GM23338 (cell line): ENCODE measurements around the gene NLRC4. TPM values are rescaled to one million over a fixed set of nuclear protein-coding genes. Genes with fewer than 3 reads are reported as not detected.

ENCODE experiments used
- ATAC-seq: fragments of 200-7000 bp; cut with Tn5 transposase; 3 replicates; pipeline ENCODE4 v1.9.1; 2020
- DNase-seq: peaks from one replicate; pipeline ENCODE4 v3.0.0-alpha.2; 2015; ENCODE audit warnings: low spot score
- H2AFZ ChIP-seq: fragments of 200-600 bp; sonication (generic); 2 replicates; pipeline ENCODE4 v1.8.0; 2016; ENCODE audit warnings: antibody characterized with exemption, mild to moderate bottlenecking, moderate library complexity
- H3F3A ChIP-seq: fragments of 200-600 bp; sonication (generic); replicated peaks from 2 replicates; pipeline ENCODE4 v1.8.0; 2017; ENCODE audit warnings: antibody characterized with exemption, mixed run types, low read depth
- H3K27ac ChIP-seq: fragments of 200-600 bp; sonication (generic); 2 replicates; pipeline ENCODE4 v1.6.1; 2016; ENCODE audit warnings: low read depth
- H3K27me3 ChIP-seq: fragments of 200-600 bp; sonication (generic); 2 replicates; pipeline ENCODE4 v1.8.0; 2016; ENCODE audit warnings: mild to moderate bottlenecking, mixed run types, moderate library complexity; ENCODE audit not compliant: insufficient read depth
- H3K36me3 ChIP-seq: fragments of 200-600 bp; sonication (generic); 2 replicates; pipeline ENCODE4 v1.8.0; 2016; ENCODE audit warnings: mild to moderate bottlenecking; ENCODE audit not compliant: insufficient read depth
- H3K4me1 ChIP-seq: fragments of 200-600 bp; sonication (generic); 2 replicates; pipeline ENCODE4 v1.8.0; 2016; ENCODE audit warnings: mild to moderate bottlenecking, moderate library complexity; ENCODE audit not compliant: insufficient read depth
- H3K4me2 ChIP-seq: fragments of 200-600 bp; sonication (generic); 2 replicates; pipeline ENCODE4 v1.7.1; 2017; ENCODE audit warnings: mixed run types
- H3K4me3 ChIP-seq: fragments of 200-600 bp; sonication (generic); 2 replicates; pipeline ENCODE4 v1.6.1; 2016; ENCODE audit warnings: mixed run types
- H3K79me2 ChIP-seq: fragments of 200-600 bp; sonication (generic); replicated peaks from 2 replicates; pipeline ENCODE4 v1.8.0; 2017; ENCODE audit warnings: mild to moderate bottlenecking; ENCODE audit not compliant: insufficient read depth
- H3K9me2 ChIP-seq: fragments of 200-600 bp; sonication (generic); 2 replicates; pipeline ENCODE4 v1.8.0; 2017; ENCODE audit not compliant: insufficient read depth
- H4K20me1 ChIP-seq: fragments of 200-600 bp; sonication (generic); replicated peaks from 2 replicates; pipeline ENCODE4 v1.8.0; 2017; ENCODE audit warnings: mild to moderate bottlenecking; ENCODE audit not compliant: insufficient read depth
- H3K27ac Mint-ChIP-seq: 2 replicates; pipeline ENCODE4 v1.8.0; 2020; ENCODE audit warnings: inconsistent platforms, mild to moderate bottlenecking, moderate library complexity, mixed read lengths
- H3K27me3 Mint-ChIP-seq: 3 replicates; pipeline ENCODE4 v1.8.0; 2022; ENCODE audit warnings: low read depth, mild to moderate bottlenecking, moderate library complexity, mixed read lengths, inconsistent platforms; ENCODE audit not compliant: insufficient read depth, poor library complexity
- H3K36me3 Mint-ChIP-seq: 3 replicates; pipeline ENCODE4 v1.8.0; 2021; ENCODE audit warnings: low read depth, mild to moderate bottlenecking, inconsistent platforms, moderate library complexity, mixed read lengths
- H3K4me1 Mint-ChIP-seq: 3 replicates; pipeline ENCODE4 v1.8.0; 2020; ENCODE audit warnings: mild to moderate bottlenecking, inconsistent platforms, mixed read lengths
- H3K4me3 Mint-ChIP-seq: 3 replicates; pipeline ENCODE4 v1.8.0; 2021; ENCODE audit warnings: moderate library complexity, mild to moderate bottlenecking, inconsistent platforms, mixed read lengths
- H3K9me3 Mint-ChIP-seq: 3 replicates; pipeline ENCODE4 v1.8.0; 2020; ENCODE audit warnings: moderate library complexity, mild to moderate bottlenecking, inconsistent platforms, mixed read lengths
- CTCF ChIP-seq, 2 experiments: fragments of 200-600 bp in 1 of 2; sonication (generic) in 1 of 2; conservative IDR thresholded peaks; 2 replicates each; pipeline versions ENCODE4 v1.5.1 to v1.6.1; 2016 to 2017; ENCODE audit warnings: antibody characterized with exemption in 2 of 2, low read depth in 2 of 2, mild to moderate bottlenecking in 2 of 2, moderate library complexity in 1 of 2
- EZH2 ChIP-seq: fragments of 200-600 bp; sonication (generic); IDR thresholded peaks from one replicate; pipeline ENCODE4 v1.8.0; 2017; ENCODE audit warnings: antibody characterized with exemption, mild to moderate bottlenecking, low read depth; ENCODE audit not compliant: unreplicated experiment
- EZH2phosphoT487 ChIP-seq: fragments of 200-600 bp; sonication (generic); IDR thresholded peaks from one replicate; pipeline ENCODE4 v1.8.1; 2018; ENCODE audit warnings: antibody characterized with exemption; ENCODE audit not compliant: unreplicated experiment
- JUNB ChIP-seq: IDR thresholded peaks from one replicate; pipeline ENCODE4 v1.6.1; 2016; ENCODE audit warnings: antibody characterized with exemption; ENCODE audit not compliant: unreplicated experiment
- NANOG ChIP-seq: IDR thresholded peaks from 2 replicates; pipeline ENCODE4 v1.6.1; 2016; ENCODE audit warnings: antibody characterized with exemption, borderline replicate concordance
- REST ChIP-seq: IDR thresholded peaks from one replicate; pipeline ENCODE4 v1.6.1; 2018; ENCODE audit warnings: antibody characterized with exemption; ENCODE audit not compliant: unreplicated experiment
- STAT1 ChIP-seq: IDR thresholded peaks from one replicate; pipeline ENCODE4 v1.6.1; 2016; ENCODE audit warnings: antibody characterized with exemption; ENCODE audit not compliant: unreplicated experiment
- ZNF331 ChIP-seq: fragments of 250-450 bp; sonication (Bioruptor Pico); IDR thresholded peaks from 2 replicates; pipeline ENCODE4 v1.5.0; 2020; ENCODE audit warnings: low read depth, mild to moderate bottlenecking, moderate library complexity
- ZNF462 ChIP-seq: fragments of 250-450 bp; sonication (Bioruptor Pico); IDR thresholded peaks from 2 replicates; pipeline ENCODE4 v1.5.0; 2020; ENCODE audit warnings: mild to moderate bottlenecking, moderate library complexity
- polyA plus RNA-seq: library from polyadenylated mRNA; unstranded; fragments of >200 nt; fragmentation: Nextera tagmentation; extraction: Ambion mirVana; gene quantifications from 2 replicates; pipeline ENCODE4 v1.2.1, GENCODE V29; 2016
- total RNA-seq: library from RNA; depleted of rRNA; stranded (reverse); fragments of >200 nt; shearing (Covaris generic); gene quantifications from 2 replicates; pipeline ENCODE4 v1.2.3, GENCODE V29; 2014

The NLRC4 gene
- total and polyA plus RNA-seq, 2 experiments from 2014 or later: 0.50 TPM; not detected in 1

- H3K79me2 ChIP-seq: peaks cover 18% of the 10 kb centered on the region; the same call in 1 of the 2 replicates
- H2AFZ ChIP-seq: no peak overlapping the region
These were observed 25.3 kb upstream of the NLRC4 start for GRCh38 chr2:32290000-32290339.

More at GRCh38 chr2:32290000-32290339, 25.3 kb upstream of the NLRC4 start:
- DNase-seq: no peak
- Mint-ChIP-seq H3K27me3 (peaks cover 2% of the 10 kb centered on the region), H3K9me3 (peaks cover 15% of the 10 kb centered on the region), H3K4me3 (no peak overlapping the region), H3K36me3 (peaks cover 26% of the 10 kb centered on the region), H3K27ac (no peak overlapping the region), H3K4me1 (no peaks in the 10 kb centered on the region)
- H3K9me2 ChIP-seq: no peaks in the 10 kb centered on the region
- TF ChIP-seq STAT1 (no peak), ZNF331 (CRISPR knock-in tag) (no peak), NANOG (no peak), REST (no peak), JUNB (no peak), ZNF462 (CRISPR knock-in tag) (no peak), EZH2phosphoT487 (no peak), EZH2 (no peak), CTCF (conservative IDR thresholded peaks at IDR 0.05; ENCODE audit: low read depth in 2 of 2) (no peak)
- H4K20me1 ChIP-seq: no peaks in the 10 kb centered on the region; the same call in 1 of the 2 replicates
- H3K4me1 ChIP-seq: no peaks in the 10 kb centered on the region
- H3K27ac ChIP-seq: no peak overlapping the region
- H3K27me3 ChIP-seq: no peaks in the 10 kb centered on the region
- no peak overlapping the region for H3K4me3 ChIP-seq
- H3K36me3 ChIP-seq: peaks cover 4% of the 10 kb centered on the region; the same call in 1 of the 2 replicates
- ATAC-seq: no peak
- H3K4me2 ChIP-seq: no peak overlapping the region
- no peaks in the 10 kb centered on the region for H3F3A ChIP-seq
